Lower leg skin (tissue), 4 donors: ENCODE data around the gene STT3B. TPM values are rescaled to one million over a fixed set of nuclear protein-coding genes. Genes with fewer than 3 reads are reported as not detected.

ENCODE experiments used
- DNase-seq, 2 donors: peaks; one replicate each; pipeline ENCODE4 v3.0.0-alpha.2; 2019; ENCODE audit warnings: low spot score in 2 of 2
- H3K4me3 ChIP-seq: fragments of 200-600 bp; sonication (generic); 2 replicates; pipeline ENCODE4 v1.5.1; 2017; ENCODE audit warnings: mild to moderate bottlenecking, low read depth; ENCODE audit not compliant: poor library complexity, severe bottlenecking
- POLR2A ChIP-seq, 2 donors: fragments of 450-650 bp; IDR thresholded peaks; one replicate each; pipeline ENCODE4 v1.6.1; 2016 to 2017; ENCODE audit warnings: antibody characterized with exemption in 2 of 2, mild to moderate bottlenecking in 1 of 2, moderate library complexity in 1 of 2
- WGBS, 2 donors: methylation state at CpG; one replicate each; pipeline ENCODE4 v1.1.5; 2018; 5-methylcytosine and 5-hydroxymethylcytosine counted together
- intact Hi-C: fragments of 100-400 bp; cut with DNase I; formaldehyde crosslinking; loops from one replicate; pipeline ENCODE4 v1.15.0; 2023; ENCODE audit warnings: low total_unique reads
- total RNA-seq, 4 donors: library from RNA; depleted of rRNA; stranded (reverse); fragments of >200 nt; gene quantifications; one replicate each; pipeline ENCODE4 v1.1.0, GENCODE V29; 2016
- TF ChIP-seq, protein P1 (sequence below), 3 donors: fragments of 450-650 bp; IDR thresholded peaks; one replicate each; pipeline ENCODE4 v1.5.1; 2016; ENCODE audit warnings: antibody characterized with exemption in 3 of 3, mild to moderate bottlenecking in 3 of 3, moderate library complexity in 2 of 3

STT3B gene
- total RNA-seq, 4 donors from 2014 or later = 65.5 to 87.3 (median 76.2) TPM

DNA sequence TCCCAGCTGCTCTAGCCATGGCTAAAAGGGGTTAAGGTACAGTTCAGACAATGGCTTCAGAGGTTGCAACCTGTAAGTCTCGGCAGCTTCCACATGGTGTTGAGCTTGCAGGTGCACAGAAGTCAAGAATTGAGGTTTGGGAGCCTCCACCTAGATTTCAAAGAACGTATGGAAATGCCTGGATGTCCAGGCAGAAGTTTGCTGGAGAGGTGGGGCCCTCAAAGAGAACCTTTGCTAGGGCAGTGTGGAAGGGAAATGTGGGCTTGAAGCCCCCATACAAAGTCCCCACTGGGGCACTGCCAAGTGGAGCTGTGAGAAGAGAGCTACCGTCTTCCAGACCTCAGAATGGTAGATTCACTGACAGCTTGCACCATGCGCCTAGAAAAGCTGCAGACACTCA lies 73.7 kb downstream of the STT3B start:
- intact Hi-C loops = no loop called here

DNA sequence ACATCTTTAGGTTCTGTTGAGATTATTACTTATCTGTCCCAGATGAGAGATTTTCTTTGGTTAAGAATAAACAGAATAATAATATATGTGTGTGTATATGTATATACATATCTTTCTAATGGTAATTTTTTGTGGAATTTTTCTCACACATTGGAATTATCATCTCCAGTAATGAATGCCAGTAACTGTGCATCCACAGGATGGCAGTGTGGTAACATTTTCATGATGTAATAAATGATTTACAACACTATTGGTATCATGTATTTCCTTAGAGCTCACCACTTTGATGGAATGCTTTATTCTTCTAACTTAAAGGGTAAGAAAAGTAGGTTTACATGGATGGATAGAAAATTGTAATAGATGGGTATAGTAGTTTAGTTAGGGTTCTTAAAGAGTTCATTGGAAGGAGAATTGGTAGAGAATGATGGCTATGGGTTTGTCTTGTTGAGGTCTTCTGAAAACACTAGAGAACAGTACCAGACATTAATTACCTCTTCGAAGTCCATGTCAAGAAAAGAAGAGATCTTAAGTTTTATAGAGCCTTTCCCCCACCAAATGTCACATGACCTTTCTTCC lies 78.1 kb downstream of the STT3B start:
- intact Hi-C loops = no loop called here

More for the DNA sequence above, 73.7 kb downstream of the STT3B start:
- TF ChIP-seq, protein P1, sequence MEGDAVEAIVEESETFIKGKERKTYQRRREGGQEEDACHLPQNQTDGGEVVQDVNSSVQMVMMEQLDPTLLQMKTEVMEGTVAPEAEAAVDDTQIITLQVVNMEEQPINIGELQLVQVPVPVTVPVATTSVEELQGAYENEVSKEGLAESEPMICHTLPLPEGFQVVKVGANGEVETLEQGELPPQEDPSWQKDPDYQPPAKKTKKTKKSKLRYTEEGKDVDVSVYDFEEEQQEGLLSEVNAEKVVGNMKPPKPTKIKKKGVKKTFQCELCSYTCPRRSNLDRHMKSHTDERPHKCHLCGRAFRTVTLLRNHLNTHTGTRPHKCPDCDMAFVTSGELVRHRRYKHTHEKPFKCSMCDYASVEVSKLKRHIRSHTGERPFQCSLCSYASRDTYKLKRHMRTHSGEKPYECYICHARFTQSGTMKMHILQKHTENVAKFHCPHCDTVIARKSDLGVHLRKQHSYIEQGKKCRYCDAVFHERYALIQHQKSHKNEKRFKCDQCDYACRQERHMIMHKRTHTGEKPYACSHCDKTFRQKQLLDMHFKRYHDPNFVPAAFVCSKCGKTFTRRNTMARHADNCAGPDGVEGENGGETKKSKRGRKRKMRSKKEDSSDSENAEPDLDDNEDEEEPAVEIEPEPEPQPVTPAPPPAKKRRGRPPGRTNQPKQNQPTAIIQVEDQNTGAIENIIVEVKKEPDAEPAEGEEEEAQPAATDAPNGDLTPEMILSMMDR (IDR thresholded peaks at IDR 0.05) = no peak
- no peak for TF ChIP-seq POLR2A (IDR thresholded peaks at IDR 0.05)
- no peak overlapping the region for H3K4me3 ChIP-seq
- 89 to 100% methylated on average over 4 of the region's 4 CpGs for WGBS, 2 donors
- no peak for DNase-seq

DNA sequence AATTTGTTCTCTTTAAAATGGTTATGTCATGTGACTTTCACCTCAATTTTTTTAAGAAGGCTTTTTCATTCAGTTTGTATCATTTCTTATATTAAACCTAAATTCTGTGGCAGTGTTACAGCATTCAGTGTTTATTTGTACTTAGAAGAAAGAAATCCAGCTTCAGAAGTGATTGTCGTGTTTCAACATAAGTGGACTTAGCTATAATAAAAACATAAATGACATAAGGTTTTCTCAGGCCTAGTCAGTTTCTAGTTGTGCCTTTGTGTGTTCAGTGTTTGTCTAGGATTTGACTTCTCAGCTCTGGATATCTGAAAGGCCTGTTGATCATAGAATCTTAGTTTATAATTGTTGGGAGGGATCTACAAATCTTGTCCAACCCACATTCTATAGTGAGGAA lies 80.5 kb downstream of the STT3B start:
- no peak for DNase-seq
- H3K4me3 ChIP-seq = no peak overlapping the region
- no peak for TF ChIP-seq POLR2A (IDR thresholded peaks at IDR 0.05)
- TF ChIP-seq, protein P1 (IDR thresholded peaks at IDR 0.05) = no peak
- 87 to 98% methylated on average over 1 of the region's 1 CpG for WGBS, 2 donors
- intact Hi-C loops = no loop called here

More for the DNA sequence above, 78.1 kb downstream of the STT3B start:
- DNase-seq = no peak
- WGBS, 2 donors = 81 to 90% methylated on average over 1 of the region's 1 CpG
- no peak overlapping the region for H3K4me3 ChIP-seq
- TF ChIP-seq, protein P1 (IDR thresholded peaks at IDR 0.05) = no peak
- TF ChIP-seq POLR2A (IDR thresholded peaks at IDR 0.05) = no peak

DNA sequence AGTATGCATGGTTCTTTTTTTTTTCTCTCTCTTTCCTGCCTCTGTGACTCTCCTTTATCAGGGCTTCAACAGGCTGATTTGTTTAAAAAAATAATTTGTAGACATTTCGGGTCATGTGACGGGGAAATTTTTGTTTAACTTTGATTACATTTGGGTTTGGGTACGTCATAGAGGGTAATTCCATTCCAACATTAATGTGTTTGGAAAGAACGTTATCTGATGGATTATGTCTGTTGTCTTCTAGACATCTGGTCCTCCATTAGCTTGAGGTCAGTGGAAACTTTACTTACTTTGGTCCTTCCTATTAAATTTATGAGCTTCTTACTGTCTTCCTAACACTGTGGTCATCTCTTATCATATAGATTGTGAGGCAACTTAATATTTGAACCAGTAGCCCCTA lies 80.9 kb downstream of the STT3B start:
- intact Hi-C loops = no loop called here
- H3K4me3 ChIP-seq = no peak overlapping the region
- no peak for DNase-seq
- no peak for TF ChIP-seq POLR2A (IDR thresholded peaks at IDR 0.05)
- TF ChIP-seq, protein P1 (IDR thresholded peaks at IDR 0.05) = no peak
- 96 to 97% methylated on average over 4 of the region's 4 CpGs for WGBS, 2 donors

DNA sequence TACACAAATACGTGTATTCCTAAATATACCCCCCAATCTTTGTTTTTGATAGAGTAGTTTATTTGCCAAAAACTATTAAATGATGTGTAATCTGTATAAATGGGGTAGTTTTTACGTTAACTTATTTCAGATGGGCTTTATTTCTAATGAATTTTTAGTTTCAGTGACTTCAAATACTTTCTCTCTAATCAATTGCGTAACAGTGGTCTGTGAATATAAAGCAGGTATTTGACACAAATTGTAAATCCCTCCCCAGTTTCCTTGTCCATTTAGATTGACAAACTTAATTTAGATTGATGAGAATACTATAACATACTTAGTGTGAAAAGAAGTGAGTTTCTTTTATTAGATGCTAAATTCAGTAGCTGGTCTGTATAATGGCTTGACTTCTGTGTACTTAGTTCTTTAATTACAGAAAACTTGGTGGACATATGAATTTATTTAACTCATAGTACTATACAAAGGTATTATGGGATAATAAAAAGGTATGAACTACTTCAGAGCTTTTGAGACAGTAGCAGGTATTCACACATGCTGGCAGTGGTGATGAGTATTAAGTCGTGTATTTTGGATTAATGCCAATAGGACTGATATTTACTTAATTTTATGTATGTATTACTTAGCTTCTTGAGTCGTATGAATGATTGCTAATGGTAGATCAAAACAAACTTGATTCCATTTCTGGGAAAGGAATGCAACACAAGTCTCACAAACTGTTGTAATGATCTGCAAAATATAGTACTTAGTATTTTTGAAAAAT lies 81.6 kb downstream of the STT3B start:
- TF ChIP-seq, protein P1 (IDR thresholded peaks at IDR 0.05) = no peak
- no peak for TF ChIP-seq POLR2A (IDR thresholded peaks at IDR 0.05)
- no peak for DNase-seq
- 67 to 71% methylated on average over 5 of the region's 5 CpGs for WGBS, 2 donors
- H3K4me3 ChIP-seq = no peak overlapping the region
- intact Hi-C loops = no loop called here
